Tibial nerve (tissue), 4 donors: Measurements from ENCODE around the gene ZBTB40. TPM values are rescaled to one million over a fixed set of nuclear protein-coding genes. Genes with fewer than 3 reads are reported as not detected.

ENCODE experiments used
- DNase-seq, 2 donors: peaks; one replicate each; pipeline ENCODE4 v3.0.0-alpha.2; 2019; ENCODE audit warnings: low spot score in 2 of 2
- H3K27ac ChIP-seq, 4 donors: fragments of 200-600 bp; sonication (generic) in 3 of 4; one replicate each; pipeline ENCODE4 v1.5.1; 2017 to 2019; ENCODE audit warnings: mild to moderate bottlenecking in 1 of 4
- H3K27me3 ChIP-seq, 2 donors: fragments of 200-600 bp; sonication (generic) in 1 of 2; one replicate each; pipeline versions ENCODE4 v1.5.1 to v1.6.0; 2017 to 2019
- H3K36me3 ChIP-seq, 3 donors: fragments of 200-600 bp; sonication (generic); one replicate each; pipeline ENCODE4 v1.5.1; 2018 to 2019
- H3K4me1 ChIP-seq, 4 donors: fragments of 200-600 bp; sonication (generic) in 3 of 4; one replicate each; pipeline ENCODE4 v1.5.1; 2017 to 2019
- H3K4me3 ChIP-seq, 4 donors: fragments of 200-600 bp; sonication (generic) in 3 of 4; one replicate each; pipeline ENCODE4 v1.5.1; 2017 to 2019; ENCODE audit warnings: mild to moderate bottlenecking in 1 of 4, moderate library complexity in 1 of 4
- H3K9me3 ChIP-seq, 4 donors: fragments of 200-600 bp; sonication (generic) in 3 of 4; one replicate each; pipeline ENCODE4 v1.5.1; 2017 to 2019
- CTCF ChIP-seq, 5 experiments: fragments of 200-600 bp in 3 of 5; fragments of 450-650 bp in 2 of 5; sonication (generic) in 3 of 5; IDR thresholded peaks; one replicate each; pipeline ENCODE4 v1.5.1; 2016 to 2019; ENCODE audit warnings: antibody characterized with exemption in 5 of 5, mild to moderate bottlenecking in 3 of 5, moderate library complexity in 2 of 5
- EP300 ChIP-seq, 2 donors: sonication (generic); formaldehyde crosslinking; IDR thresholded peaks; one replicate each; pipeline ENCODE4 v1.6.1; 2017; ENCODE audit warnings: antibody characterized with exemption in 2 of 2, mild to moderate bottlenecking in 1 of 2
- POLR2A ChIP-seq, 2 donors: fragments of 450-650 bp; IDR thresholded peaks; one replicate each; pipeline ENCODE4 v1.6.1; 2017; ENCODE audit warnings: antibody characterized with exemption in 2 of 2, mild to moderate bottlenecking in 2 of 2, moderate library complexity in 2 of 2
- WGBS, 2 donors: methylation state at CpG; one replicate each; pipeline ENCODE4 v1.1.5; 2018; 5-methylcytosine and 5-hydroxymethylcytosine counted together
- total RNA-seq, 4 donors: library from RNA; depleted of rRNA; stranded (reverse); fragments of >200 nt; gene quantifications; one replicate each; pipeline ENCODE4 v1.1.0, GENCODE V29; 2016

Gene ZBTB40
- total RNA-seq, 4 donors from 2014 or later = 17.8 to 21.2 (median 18.2) TPM

DNA sequence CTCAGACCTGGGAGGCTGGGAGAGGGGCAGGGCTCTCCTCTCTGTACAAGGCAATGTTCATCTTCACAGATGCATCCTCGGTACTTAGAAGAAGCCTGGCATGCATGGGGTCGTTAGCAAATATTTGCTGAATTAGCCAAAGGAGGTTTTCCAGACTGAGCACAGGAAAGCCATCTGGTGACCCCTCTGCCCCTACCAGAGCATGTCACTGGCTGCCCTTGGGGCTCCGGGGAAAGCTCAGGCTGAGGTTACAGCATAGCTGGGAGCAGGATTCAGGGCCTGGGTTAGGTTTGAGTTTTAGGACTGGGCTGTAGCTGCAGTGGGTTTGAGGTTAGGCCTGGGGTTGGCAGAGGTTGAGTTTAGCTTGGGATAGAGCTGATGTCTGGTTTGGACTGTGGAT, 43.4 kb upstream of the ZBTB40 start:
- Histone ChIP-seq H3K36me3 (no peaks in the 10 kb centered on the region), H3K9me3 (no peaks in the 10 kb centered on the region), H3K27ac (no peak overlapping the region), H3K4me3 (no peak overlapping the region), H3K4me1 (no peaks in the 10 kb centered on the region), H3K27me3 (peaks cover 0 to 13% of the 10 kb centered on the region in 2 donors)
- TF ChIP-seq POLR2A (IDR thresholded peaks at IDR 0.05) (no peak), CTCF (IDR thresholded peaks at IDR 0.05) (no peak), EP300 (IDR thresholded peaks at IDR 0.05) (no peak)
- 17 to 36% methylated on average over 3 of the region's 3 CpGs for WGBS, 2 donors
- no peak for DNase-seq

- DNase-seq = no peak
- TF ChIP-seq CTCF (IDR thresholded peaks at IDR 0.05) = no peak
- TF ChIP-seq POLR2A (IDR thresholded peaks at IDR 0.05) = no peak
- no peak for TF ChIP-seq EP300 (IDR thresholded peaks at IDR 0.05)
- WGBS, 2 donors = 92 to 95% methylated on average over 3 of the region's 3 CpGs
- no peak overlapping the region for H3K27ac ChIP-seq
- no peaks in the 10 kb centered on the region for H3K4me1 ChIP-seq
- no peaks in the 10 kb centered on the region for H3K27me3 ChIP-seq
- no peak overlapping the region for H3K4me3 ChIP-seq
- no peaks in the 10 kb centered on the region for H3K36me3 ChIP-seq
- H3K9me3 ChIP-seq = no peaks in the 10 kb centered on the region
These were observed 41.2 kb upstream of the ZBTB40 start for GRCh38 chr1:22410401-22410800.

- no peak for DNase-seq
- H3K4me1 ChIP-seq = no peaks in the 10 kb centered on the region
- no peak overlapping the region for H3K27ac ChIP-seq
- no peaks in the 10 kb centered on the region for H3K27me3 ChIP-seq
- H3K36me3 ChIP-seq = no peaks in the 10 kb centered on the region
- no peak overlapping the region for H3K4me3 ChIP-seq
- TF ChIP-seq POLR2A (IDR thresholded peaks at IDR 0.05) = no peak
- no peak for TF ChIP-seq EP300 (IDR thresholded peaks at IDR 0.05)
- TF ChIP-seq CTCF (IDR thresholded peaks at IDR 0.05) = no peak
- H3K9me3 ChIP-seq = no peaks in the 10 kb centered on the region
- WGBS, 2 donors = 93 to 94% methylated on average over 10 of the region's 10 CpGs
These were observed 40.6 kb upstream of the ZBTB40 start for GRCh38 chr1:22410928-22411495.

GRCh38 chr1:22411589-22411988, 40.1 kb upstream of the ZBTB40 start:
- TF ChIP-seq EP300 (IDR thresholded peaks at IDR 0.05) (no peak), CTCF (IDR thresholded peaks at IDR 0.05) (no peak), POLR2A (IDR thresholded peaks at IDR 0.05) (no peak)
- no peak overlapping the region for H3K27ac ChIP-seq
- no peak for DNase-seq
- H3K27me3 ChIP-seq = peaks cover 0 to 2% of the 10 kb centered on the region in 2 donors
- 96 to 100% methylated on average over 1 of the region's 1 CpG for WGBS, 2 donors
- H3K9me3 ChIP-seq = no peaks in the 10 kb centered on the region
- H3K36me3 ChIP-seq = no peaks in the 10 kb centered on the region
- no peak overlapping the region for H3K4me3 ChIP-seq
- peaks cover 0 to 2% (median 0%) of the 10 kb centered on the region in 4 donors for H3K4me1 ChIP-seq

GRCh38 chr1:22412932-22413727, 38.5 kb upstream of the ZBTB40 start:
- Histone ChIP-seq H3K4me3 (no peak overlapping the region), H3K36me3 (no peaks in the 10 kb centered on the region), H3K27ac (no peak overlapping the region), H3K4me1 (peaks cover 0 to 6% (median 0%) of the 10 kb centered on the region in 4 donors), H3K9me3 (no peaks in the 10 kb centered on the region), H3K27me3 (peaks cover 0 to 7% of the 10 kb centered on the region in 2 donors)
- TF ChIP-seq POLR2A (IDR thresholded peaks at IDR 0.05) (no peak), EP300 (IDR thresholded peaks at IDR 0.05) (no peak), CTCF (IDR thresholded peaks at IDR 0.05) (no peak)
- 56 to 58% methylated on average over 8 of the region's 8 CpGs for WGBS, 2 donors
- DNase-seq = no peak
